ENCODE results near the gene UTS2.

The UTS2 gene

GRCh38 chr1:7852804-7853683 is at the start of gene UTS2:
UTS2 (minus strand) TSS chr1:7853065; CDS start chr1:7853003, 62 bp downstream.
- no peak for DNase-seq

GRCh38 chr1:7899741-7900140 is 46.9 kb upstream of the UTS2 start:
- no peak for DNase-seq

- DNase-seq, result no peak
Measured at GRCh38 chr1:7898962-7899361, 46.1 kb upstream of the UTS2 start.

- DNase-seq, result no peak
Measured at GRCh38 chr1:7896994-7897393, 44.1 kb upstream of the UTS2 start.

- no peak for DNase-seq
Measured at GRCh38 chr1:7893529-7894180, 40.8 kb upstream of the UTS2 start.

GRCh38 chr1:7891804-7892203 is 38.9 kb upstream of the UTS2 start:
- no peak for DNase-seq

- DNase-seq, result no peak
Measured at GRCh38 chr1:7890853-7891252, 38.0 kb upstream of the UTS2 start.

- DNase-seq, result no peak
Measured at GRCh38 chr1:7888248-7889081, 35.6 kb upstream of the UTS2 start.

- DNase-seq, result no peak
Measured at GRCh38 chr1:7886405-7886745, 33.5 kb upstream of the UTS2 start.

GRCh38 chr1:7885513-7886404 is 32.9 kb upstream of the UTS2 start:
- no peak for DNase-seq

- no peak for DNase-seq
Measured at GRCh38 chr1:7884757-7885156, 31.9 kb upstream of the UTS2 start.

- DNase-seq, result no peak
Measured at GRCh38 chr1:7879228-7879627, 26.4 kb upstream of the UTS2 start.

GRCh38 chr1:7878027-7878426 is 25.2 kb upstream of the UTS2 start:
- no peak for DNase-seq

- no peak for DNase-seq
Measured at GRCh38 chr1:7873801-7874795, 21.2 kb upstream of the UTS2 start.

- no peak for DNase-seq
Measured at GRCh38 chr1:7871136-7871535, 18.3 kb upstream of the UTS2 start.

GRCh38 chr1:7869136-7869920 is 16.5 kb upstream of the UTS2 start:
- DNase-seq, result no peak

GRCh38 chr1:7868070-7868780 is 15.4 kb upstream of the UTS2 start:
- no peak for DNase-seq

GRCh38 chr1:7865978-7866377 is 13.1 kb upstream of the UTS2 start:
- no peak for DNase-seq

- DNase-seq, result no peak
Measured at GRCh38 chr1:7863756-7864328, 11.0 kb upstream of the UTS2 start.
